CD4-positive, alpha-beta T cell (primary cell): Measurements from ENCODE around the gene GATAD1. TPM values are rescaled to one million over a fixed set of nuclear protein-coding genes. Genes with fewer than 3 reads are reported as not detected.
A peak's percentile ranks its signal among the peaks of the same experiment; 100 is the strongest.

Experiments
- ATAC-seq: fragments of 200-7000 bp; cut with Tn5 transposase; one replicate; pipeline ENCODE4 v1.10.0; 2022; ENCODE audit warnings: mild to moderate bottlenecking; ENCODE audit not compliant: poor library complexity
- CTCF ChIA-PET: fragments of 350-600 bp; sonication (Branson Sonifier 250); formaldehyde crosslinking; loops from one replicate; lab custom pipeline; 2021; ENCODE audit warnings: antibody characterized with exemption, inconsistent platforms; lab: Charles Lee
- POLR2A ChIA-PET: fragments of 350-600 bp; sonication (Branson Sonifier 250); formaldehyde crosslinking; loops from one replicate; lab custom pipeline; 2021; ENCODE audit warnings: antibody characterized with exemption, inconsistent platforms; lab: Charles Lee
- DNase-seq, 14 experiments: peaks; one replicate each; pipeline ENCODE4 v3.0.0-alpha.2; 2013 to 2020; ENCODE audit warnings: mixed read lengths in 2 of 14
- H3K27ac ChIP-seq, 2 donors: one replicate each; pipeline versions ENCODE4 v1.5.1 to v1.7.0; 2013; ENCODE audit warnings: low read length in 2 of 2, low read depth in 1 of 2, mild to moderate bottlenecking in 1 of 2
- H3K27me3 ChIP-seq, 2 experiments: 1 replicate in 1 of 2; 2 replicates in 1 of 2; pipeline versions ENCODE4 v1.6.1 to v1.7.0; 2013; ENCODE audit warnings: low read length in 2 of 2, control low read depth in 1 of 2, mild to moderate bottlenecking in 1 of 2, moderate library complexity in 1 of 2; ENCODE audit not compliant: insufficient read depth in 2 of 2, control insufficient read depth in 1 of 2
- H3K36me3 ChIP-seq: one replicate; pipeline ENCODE4 v1.6.1; 2013; ENCODE audit warnings: low read length, control low read depth; ENCODE audit not compliant: insufficient read depth
- H3K4me1 ChIP-seq: one replicate; pipeline ENCODE4 v1.6.1; 2013; ENCODE audit warnings: low read length, control low read depth; ENCODE audit not compliant: insufficient read depth
- H3K4me3 ChIP-seq: one replicate; pipeline ENCODE4 v1.5.1; 2013; ENCODE audit warnings: mild to moderate bottlenecking, low read length, moderate library complexity
- H3K9me3 ChIP-seq, 2 experiments: 1 replicate in 1 of 2; 2 replicates in 1 of 2; pipeline versions ENCODE4 v1.6.1 to v1.7.0; 2013; ENCODE audit warnings: low read length in 2 of 2, mild to moderate bottlenecking in 2 of 2, control low read depth in 1 of 2, moderate library complexity in 1 of 2; ENCODE audit not compliant: control insufficient read depth in 1 of 2, insufficient read depth in 1 of 2
- H3K27ac Mint-ChIP-seq: one replicate; pipeline ENCODE4 v1.8.0; 2020; ENCODE audit warnings: mixed read lengths
- H3K27me3 Mint-ChIP-seq: one replicate; pipeline ENCODE4 v1.8.0; 2021; ENCODE audit warnings: mixed read lengths
- H3K36me3 Mint-ChIP-seq: one replicate; pipeline ENCODE4 v1.8.0; 2021; ENCODE audit warnings: low read depth, mixed read lengths
- H3K4me1 Mint-ChIP-seq: one replicate; pipeline ENCODE4 v1.8.0; 2021; ENCODE audit warnings: low read depth, mixed read lengths
- H3K4me3 Mint-ChIP-seq: one replicate; pipeline ENCODE4 v1.8.0; 2020; ENCODE audit warnings: mild to moderate bottlenecking, mixed read lengths
- H3K9me3 Mint-ChIP-seq: one replicate; pipeline ENCODE4 v1.8.0; 2020; ENCODE audit warnings: mixed read lengths
- intact Hi-C, 2 experiments: fragments of 100-400 bp; cut with DNase I in 1 of 2; cut with micrococcal nuclease in 1 of 2; formaldehyde crosslinking; loops; one replicate each; pipeline versions ENCODE4 v1.15.1 to v1.9.0; 2023 to 2025; cut with DNase I, micrococcal nuclease
- total RNA-seq, 174 experiments: library from RNA in 2 of 174; stranded (reverse) in 2 of 174; gene quantifications; one replicate each; pipeline ENCODE4 v1.2.3 and lab custom pipeline; 2021 to 2026
- TF ChIP-seq, protein P1 (sequence below): fragments of 200-600 bp; IDR thresholded peaks from one replicate; pipeline ENCODE4 v1.8.0; 2022; ENCODE audit warnings: antibody characterized with exemption, mild to moderate bottlenecking

GATAD1 gene
- total RNA-seq, 2 experiments from 2014 or later, result 12.0 to 13.5 TPM

DNA sequence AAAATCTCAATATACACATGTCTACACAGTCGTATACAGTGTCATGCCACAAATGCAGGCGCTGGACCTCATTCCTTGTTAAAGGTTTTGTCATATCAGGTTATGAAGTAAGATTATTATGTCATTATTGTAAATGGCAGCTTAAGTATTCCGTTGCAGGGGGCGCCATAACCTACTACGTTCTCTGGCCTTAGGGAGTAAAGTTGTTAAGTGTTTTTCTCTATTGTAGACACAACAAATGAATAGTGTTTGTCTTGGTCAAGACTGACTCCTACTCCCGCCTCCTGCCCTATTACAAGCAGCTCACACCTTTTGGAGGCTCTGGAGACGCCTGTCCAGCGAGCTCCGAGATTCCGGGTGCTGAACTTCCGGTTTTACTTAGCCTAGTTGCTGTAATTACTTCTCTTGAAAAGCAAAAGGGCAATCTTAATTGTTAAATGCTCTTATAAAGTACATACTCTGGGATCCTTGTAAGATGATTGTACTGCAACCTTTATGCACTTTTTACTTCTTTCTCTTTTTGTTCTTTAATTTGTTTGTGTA, 994 bp downstream of the GATAD1 start:
- Mint-ChIP-seq H3K9me3 (no peaks in the 10 kb centered on the region), H3K4me1 (peaks cover 4% of the 10 kb centered on the region), H3K4me3 (peak overlapping the region; percentile 96), H3K36me3 (peaks cover 21% of the 10 kb centered on the region), H3K27ac (peak overlapping the region; percentile 94), H3K27me3 (no peaks in the 10 kb centered on the region)
- TF ChIP-seq, protein P1, sequence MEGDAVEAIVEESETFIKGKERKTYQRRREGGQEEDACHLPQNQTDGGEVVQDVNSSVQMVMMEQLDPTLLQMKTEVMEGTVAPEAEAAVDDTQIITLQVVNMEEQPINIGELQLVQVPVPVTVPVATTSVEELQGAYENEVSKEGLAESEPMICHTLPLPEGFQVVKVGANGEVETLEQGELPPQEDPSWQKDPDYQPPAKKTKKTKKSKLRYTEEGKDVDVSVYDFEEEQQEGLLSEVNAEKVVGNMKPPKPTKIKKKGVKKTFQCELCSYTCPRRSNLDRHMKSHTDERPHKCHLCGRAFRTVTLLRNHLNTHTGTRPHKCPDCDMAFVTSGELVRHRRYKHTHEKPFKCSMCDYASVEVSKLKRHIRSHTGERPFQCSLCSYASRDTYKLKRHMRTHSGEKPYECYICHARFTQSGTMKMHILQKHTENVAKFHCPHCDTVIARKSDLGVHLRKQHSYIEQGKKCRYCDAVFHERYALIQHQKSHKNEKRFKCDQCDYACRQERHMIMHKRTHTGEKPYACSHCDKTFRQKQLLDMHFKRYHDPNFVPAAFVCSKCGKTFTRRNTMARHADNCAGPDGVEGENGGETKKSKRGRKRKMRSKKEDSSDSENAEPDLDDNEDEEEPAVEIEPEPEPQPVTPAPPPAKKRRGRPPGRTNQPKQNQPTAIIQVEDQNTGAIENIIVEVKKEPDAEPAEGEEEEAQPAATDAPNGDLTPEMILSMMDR, result peak; percentile 55
- no peaks in the 10 kb centered on the region for H3K27me3 ChIP-seq
- H3K9me3 ChIP-seq, result no peaks in the 10 kb centered on the region
- ATAC-seq, result peak; percentile 70
- peaks cover 25% of the 10 kb centered on the region for H3K36me3 ChIP-seq
- peak overlapping the region; percentile 85 for H3K4me3 ChIP-seq
- ChIA-PET CTCF (interaction anchor here (0.7 to 3.0 kb wide), 12 partner anchors 8 to 1993 kb away, joined by 3 to 41 read pairs (median 6); partner anchors contain the start of genes ANKIB1, CYP51A1, KRIT1 and LRRD1), POLR2A (interaction anchor here (1.0 to 3.0 kb wide), 16 partner anchors 11 to 784 kb away, joined by 3 to 77 read pairs (median 8); partner anchors contain the start of genes AKAP9, ANKIB1, FAM133B and KRIT1)
- intact Hi-C loops, result loop anchor here (2.0 to 10.0 kb wide), 10 partner anchors 81 to 1993 kb away; partner anchors contain the start of genes CYP51A1 (in 2 of the 2), LRRD1 (in 1 of the 2), PEX1 (in 1 of the 2) and RBM48 (in 1 of the 2)
- DNase-seq, result peak; percentile 39 to 85 (median 56)
- H3K27ac ChIP-seq, result peak overlapping the region; percentile 89 to 93
- peaks cover 13% of the 10 kb centered on the region for H3K4me1 ChIP-seq

- POLR2A ChIA-PET, result no interaction called here
- no peaks in the 10 kb centered on the region for H3K9me3 ChIP-seq
- CTCF ChIA-PET, result no interaction called here
- intact Hi-C loops, result loop anchor here in 1 of 2 experiments (5.0 to 10.0 kb wide), 2 partner anchors 76 to 1553 kb away; partner anchors contain the start of genes BET1, PEX1 and RBM48
- Mint-ChIP-seq H3K36me3 (peaks cover 52% of the 10 kb centered on the region), H3K27ac (no peak overlapping the region), H3K4me3 (no peak overlapping the region), H3K27me3 (no peaks in the 10 kb centered on the region), H3K4me1 (no peaks in the 10 kb centered on the region), H3K9me3 (no peaks in the 10 kb centered on the region)
- peaks cover 44% of the 10 kb centered on the region for H3K36me3 ChIP-seq
- H3K27me3 ChIP-seq, result no peaks in the 10 kb centered on the region
- no peak overlapping the region for H3K27ac ChIP-seq
- TF ChIP-seq, protein P1, result no peak
- no peak for ATAC-seq
- DNase-seq, result no peak
- peaks cover 10% of the 10 kb centered on the region for H3K4me1 ChIP-seq
- no peak overlapping the region for H3K4me3 ChIP-seq
These were observed 4.4 kb downstream of the GATAD1 start for GRCh38 chr7:92451645-92452044.

GRCh38 chr7:92456236-92456635, 9.0 kb downstream of the GATAD1 start:
- intact Hi-C loops, result loop anchor here in 1 of 2 experiments (10.0 kb wide), 1 partner anchor 1549 kb away; the partner anchor contains the start of gene BET1

More at GRCh38 chr7:92456236-92456635, 9.0 kb downstream of the GATAD1 start:
- Histone ChIP-seq H3K36me3 (peaks cover 36% of the 10 kb centered on the region), H3K4me1 (no peaks in the 10 kb centered on the region), H3K27me3 (no peaks in the 10 kb centered on the region), H3K4me3 (no peak overlapping the region), H3K9me3 (no peaks in the 10 kb centered on the region), H3K27ac (no peak overlapping the region)
- H3K27ac Mint-ChIP-seq, result no peak overlapping the region
- no peak for ATAC-seq
- H3K4me1 Mint-ChIP-seq, result no peaks in the 10 kb centered on the region
- no peaks in the 10 kb centered on the region for H3K27me3 Mint-ChIP-seq
- TF ChIP-seq, protein P1, result no peak
- CTCF ChIA-PET, result interaction anchor here (0.8 kb wide), 1 partner anchor 9 kb away, joined by 3 read pairs; the partner anchor contains the start of gene GATAD1
- H3K36me3 Mint-ChIP-seq, result peaks cover 37% of the 10 kb centered on the region
- H3K9me3 Mint-ChIP-seq, result no peaks in the 10 kb centered on the region
- POLR2A ChIA-PET, result interaction anchor here (1.0 kb wide), 1 partner anchor 9 kb away, joined by 3 read pairs; the partner anchor contains the start of gene GATAD1
- no peak overlapping the region for H3K4me3 Mint-ChIP-seq
- DNase-seq, result no peak
